SK-N-SH (cell line): ENCODE data around the gene ABCA1. TPM values are rescaled to one million over a fixed set of nuclear protein-coding genes. Genes with fewer than 3 reads are reported as not detected.

ENCODE experiments used
- CTCF ChIA-PET: fragments of 300-600, 350-600 bp; formaldehyde crosslinking; extraction: SDS; loops from one replicate; lab custom pipeline; 2021; lab: Yijun Ruan, JAX
- POLR2A ChIA-PET: fragments of 350-600 bp; sonication (Branson Sonifier 250); formaldehyde crosslinking; extraction: SDS; loops from one replicate; lab custom pipeline; 2020; ENCODE audit warnings: antibody characterized with exemption, inconsistent platforms; lab: Yijun Ruan, JAX
- DNase-seq: peaks from one replicate; pipeline ENCODE4 v3.0.0; 2012
- H2AFZ ChIP-seq: fragments of 200-600 bp; sonication (generic); 2 replicates; pipeline ENCODE4 v1.8.1; 2016; ENCODE audit warnings: antibody characterized with exemption, mild to moderate bottlenecking, low read depth
- H3F3A ChIP-seq: fragments of 200-600 bp; sonication (generic); replicated peaks from 2 replicates; pipeline ENCODE3; 2016; ENCODE audit warnings: antibody characterized with exemption, mild to moderate bottlenecking; ENCODE audit not compliant: insufficient read depth
- H3K27ac ChIP-seq, 2 experiments: fragments of 200-500 bp in 1 of 2; fragments of 200-600 bp in 1 of 2; sonication (Bioruptor generic) in 1 of 2; sonication (generic), shearing (Covaris generic) in 1 of 2; 2 replicates each; pipeline versions ENCODE4 v1.5.1 to v1.6.1; 2014 to 2016; ENCODE audit warnings: low read depth in 2 of 2, inconsistent platforms in 1 of 2, low read length in 1 of 2, mild to moderate bottlenecking in 1 of 2, mixed read lengths in 1 of 2
- H3K27me3 ChIP-seq: fragments of 200-600 bp; sonication (generic), shearing (Covaris generic); 2 replicates; pipeline ENCODE4 v1.6.1; 2016; ENCODE audit warnings: mixed run types; ENCODE audit not compliant: insufficient read depth
- H3K36me3 ChIP-seq, 2 experiments: fragments of 200-500 bp in 1 of 2; fragments of 200-600 bp in 1 of 2; sonication (Bioruptor generic) in 1 of 2; sonication (generic) in 1 of 2; replicated peaks in 1 of 2; 2 replicates each; pipeline versions ENCODE3 to v1.5.1; 2014 to 2016; ENCODE audit warnings: low read length in 1 of 2, mild to moderate bottlenecking in 1 of 2; ENCODE audit not compliant: insufficient read depth in 2 of 2, control insufficient read depth in 1 of 2
- H3K4me1 ChIP-seq, 2 experiments: fragments of 200-500 bp in 1 of 2; fragments of 200-600 bp in 1 of 2; sonication (Bioruptor generic) in 1 of 2; sonication (generic), shearing (Covaris generic) in 1 of 2; 2 replicates each; pipeline versions ENCODE4 v1.5.1 to v1.6.1; 2014 to 2016; ENCODE audit warnings: low read depth in 1 of 2, low read length in 1 of 2, mixed run types in 1 of 2; ENCODE audit not compliant: insufficient read depth in 2 of 2, control insufficient read depth in 1 of 2
- H3K4me2 ChIP-seq: fragments of 200-600 bp; sonication (generic), shearing (Covaris generic); 2 replicates; pipeline ENCODE4 v1.6.1; 2017; ENCODE audit warnings: mixed run types
- H3K4me3 ChIP-seq, 2 experiments: fragments of 200-500 bp in 1 of 2; fragments of 200-600 bp in 1 of 2; sonication (Bioruptor generic) in 1 of 2; sonication (generic), shearing (Covaris generic) in 1 of 2; 2 replicates each; pipeline versions ENCODE4 v1.5.1 to v1.8.1; 2014 to 2016; ENCODE audit warnings: low read depth in 2 of 2, inconsistent platforms in 1 of 2, low read length in 1 of 2, mild to moderate bottlenecking in 1 of 2, mixed read lengths in 1 of 2, moderate library complexity in 1 of 2
- H3K79me2 ChIP-seq: fragments of 200-600 bp; sonication (generic); 2 replicates; pipeline ENCODE4 v1.8.1; 2017; ENCODE audit warnings: mild to moderate bottlenecking; ENCODE audit not compliant: insufficient read depth
- H3K9ac ChIP-seq: fragments of 200-600 bp; sonication (generic); 2 replicates; pipeline ENCODE4 v1.6.1; 2017; ENCODE audit warnings: mixed run types
- H3K9me2 ChIP-seq: fragments of 200-600 bp; sonication (generic); 2 replicates; pipeline ENCODE4 v1.6.1; 2017; ENCODE audit warnings: mixed run types
- H3K9me3 ChIP-seq: fragments of 200-600 bp; sonication (generic); 2 replicates; pipeline ENCODE4 v1.6.1; 2017; ENCODE audit warnings: mixed run types, mild to moderate bottlenecking, moderate library complexity
- H4K20me1 ChIP-seq: fragments of 200-600 bp; sonication (generic); 2 replicates; pipeline ENCODE4 v1.6.1; 2017; ENCODE audit warnings: mild to moderate bottlenecking, mixed run types; ENCODE audit not compliant: insufficient read depth
- CHD2 ChIP-seq: fragments of 150-350 bp; IDR thresholded peaks from 2 replicates; pipeline ENCODE4 v1.6.1; 2018; ENCODE audit warnings: low read length; ENCODE audit not compliant: partially characterized antibody
- CTCF ChIP-seq: fragments of 200-600 bp; sonication (generic); IDR thresholded peaks from 2 replicates; pipeline ENCODE4 v1.6.1; 2017; ENCODE audit warnings: antibody characterized with exemption, mild to moderate bottlenecking, moderate library complexity
- EZH2phosphoT487 ChIP-seq: fragments of 200-600 bp; sonication (generic); IDR thresholded peaks from 2 replicates; pipeline ENCODE4 v1.6.1; 2017; ENCODE audit warnings: low read depth, mixed run types, mild to moderate bottlenecking, antibody characterized with exemption, moderate library complexity, borderline replicate concordance
- FOSL2 ChIP-seq: IDR thresholded peaks from 2 replicates; pipeline ENCODE4 v1.4.0; 2012; ENCODE audit warnings: low read depth, mild to moderate bottlenecking, moderate library complexity, borderline replicate concordance
- FOXJ3 ChIP-seq: sonication (generic); formaldehyde crosslinking; IDR thresholded peaks from 2 replicates; pipeline ENCODE4 v1.5.1; 2020; ENCODE audit warnings: mild to moderate bottlenecking, missing genetic modification reagents
- GABPA ChIP-seq: IDR thresholded peaks from 2 replicates; pipeline ENCODE4 v1.4.0; 2012; ENCODE audit warnings: low read depth, mild to moderate bottlenecking
- MEF2A ChIP-seq: IDR thresholded peaks from 2 replicates; pipeline ENCODE4 v1.4.0; 2012; ENCODE audit warnings: low read depth, borderline replicate concordance
- MXI1 ChIP-seq: IDR thresholded peaks from 2 replicates; pipeline ENCODE4 v1.6.1; 2012; ENCODE audit warnings: mild to moderate bottlenecking, low read depth, low read length, improper control_type of control experiment
- PBX3 ChIP-seq: IDR thresholded peaks from 2 replicates; pipeline ENCODE4; 2012
- POLR2AphosphoS5 ChIP-seq: IDR thresholded peaks from 2 replicates; pipeline ENCODE4 v1.6.1; 2012; ENCODE audit warnings: low read depth, low read length
- RAD21 ChIP-seq: IDR thresholded peaks from 2 replicates; pipeline ENCODE4 v1.6.1; 2012; ENCODE audit warnings: mild to moderate bottlenecking, low read length
- RCOR1 ChIP-seq: fragments of 150-350 bp; IDR thresholded peaks from 2 replicates; pipeline ENCODE4 v1.6.1; 2017; ENCODE audit warnings: antibody characterized with exemption, low read length
- RXRA ChIP-seq: IDR thresholded peaks from 2 replicates; pipeline ENCODE4 v1.4.0; 2012; ENCODE audit warnings: low read depth, mild to moderate bottlenecking, borderline replicate concordance
- TAF1 ChIP-seq: IDR thresholded peaks from 2 replicates; pipeline ENCODE4 v1.6.1; 2012; ENCODE audit warnings: low read depth, mild to moderate bottlenecking, low read length, moderate library complexity, borderline replicate concordance
- TCF12 ChIP-seq: IDR thresholded peaks from 2 replicates; pipeline ENCODE4 v1.4.0; 2012
- TEAD4 ChIP-seq: IDR thresholded peaks from 2 replicates; pipeline ENCODE4 v1.4.0; 2012; ENCODE audit warnings: mild to moderate bottlenecking, borderline replicate concordance; ENCODE audit not compliant: insufficient read depth
- USF2 ChIP-seq: fragments of 150-350 bp; IDR thresholded peaks from 2 replicates; pipeline ENCODE4 v1.6.1; 2017; ENCODE audit warnings: antibody characterized with exemption, low read length, low read depth, borderline replicate concordance
- YY1 ChIP-seq: IDR thresholded peaks from 2 replicates; pipeline ENCODE4 v1.4.0; 2012; ENCODE audit warnings: low read depth, mild to moderate bottlenecking
- WGBS: methylation state at CpG from one replicate; pipeline ENCODE4 v1.1.6; 2017; ENCODE audit warnings: low lambda C conversion rate; 5-methylcytosine and 5-hydroxymethylcytosine counted together
- polyA plus RNA-seq, 3 experiments: library from polyadenylated mRNA; depleted of rRNA; stranded (reverse); fragments of >200 nt; gene quantifications; 2 replicates each; pipeline ENCODE4 v1.2.3, GENCODE V29; 2012

Gene ABCA1
- polyA plus RNA-seq, 1 of the 3 experiments (the other 2 are of a cell fraction): 5.3 TPM

GRCh38 chr9:104776797-104777196 lies 151.2 kb downstream of the ABCA1 start:
- POLR2A ChIA-PET: no interaction called here
- H3F3A ChIP-seq: no peaks in the 10 kb centered on the region
- no peaks in the 10 kb centered on the region for H3K36me3 ChIP-seq
- no peaks in the 10 kb centered on the region for H4K20me1 ChIP-seq
- TF ChIP-seq PBX3: no peak
- no peak overlapping the region for H3K27ac ChIP-seq
- no peak overlapping the region for H3K9ac ChIP-seq
- CTCF ChIA-PET: no interaction called here
- no peaks in the 10 kb centered on the region for H3K79me2 ChIP-seq
- no peaks in the 10 kb centered on the region for H3K9me2 ChIP-seq
- 91% methylated on average over 1 of the region's 1 CpG for WGBS
- H3K9me3 ChIP-seq: no peaks in the 10 kb centered on the region
- no peaks in the 10 kb centered on the region for H3K27me3 ChIP-seq
- DNase-seq: no peak
- no peaks in the 10 kb centered on the region for H3K4me1 ChIP-seq
- H3K4me2 ChIP-seq: no peak overlapping the region
- no peak overlapping the region for H3K4me3 ChIP-seq
- no peak overlapping the region for H2AFZ ChIP-seq

GRCh38 chr9:104775976-104776375 lies 152.0 kb downstream of the ABCA1 start:
- no peak for TF ChIP-seq CHD2
- no peak for TF ChIP-seq GABPA
- TF ChIP-seq TAF1: no peak
- no peak for TF ChIP-seq TEAD4
- no peak for TF ChIP-seq YY1
- TF ChIP-seq USF2: no peak
- H3K79me2 ChIP-seq: no peaks in the 10 kb centered on the region
- no peaks in the 10 kb centered on the region for H3K9me3 ChIP-seq
- H3K27me3 ChIP-seq: no peaks in the 10 kb centered on the region
- no peak for DNase-seq
- H3K9ac ChIP-seq: no peak overlapping the region
- no peak overlapping the region for H3K4me3 ChIP-seq
- H2AFZ ChIP-seq: no peak overlapping the region
- no peaks in the 10 kb centered on the region for H4K20me1 ChIP-seq
- H3K9me2 ChIP-seq: no peaks in the 10 kb centered on the region
- no peaks in the 10 kb centered on the region for H3K4me1 ChIP-seq
- WGBS: 91% methylated on average over 2 of the region's 2 CpGs
- H3F3A ChIP-seq: no peaks in the 10 kb centered on the region
- POLR2A ChIA-PET: no interaction called here
- no peaks in the 10 kb centered on the region for H3K36me3 ChIP-seq
- no peak overlapping the region for H3K27ac ChIP-seq
- CTCF ChIA-PET: interaction anchor here (1.7 kb wide), 1 partner anchor 639 kb away, joined by 3 read pairs; no protein-coding TSS in a partner anchor
- no peak overlapping the region for H3K4me2 ChIP-seq

GRCh38 chr9:104775574-104775936 lies 152.4 kb downstream of the ABCA1 start:
- H4K20me1 ChIP-seq: no peaks in the 10 kb centered on the region
- H3K36me3 ChIP-seq: no peaks in the 10 kb centered on the region
- no peaks in the 10 kb centered on the region for H3F3A ChIP-seq
- no peaks in the 10 kb centered on the region for H3K27me3 ChIP-seq
- no peak overlapping the region for H3K4me3 ChIP-seq
- H3K9me3 ChIP-seq: no peaks in the 10 kb centered on the region
- no peak overlapping the region for H2AFZ ChIP-seq
- ChIA-PET CTCF (interaction anchor here (1.7 kb wide), 1 partner anchor 640 kb away, joined by 3 read pairs; no protein-coding TSS in a partner anchor), POLR2A (no interaction called here)
- H3K4me2 ChIP-seq: no peak overlapping the region
- no peak overlapping the region for H3K9ac ChIP-seq
- H3K4me1 ChIP-seq: no peaks in the 10 kb centered on the region
- H3K79me2 ChIP-seq: no peaks in the 10 kb centered on the region
- no peak overlapping the region for H3K27ac ChIP-seq
- no peak for DNase-seq
- H3K9me2 ChIP-seq: no peaks in the 10 kb centered on the region
- no peak for TF ChIP-seq MXI1
- no peak for TF ChIP-seq RXRA
- TF ChIP-seq GABPA: no peak
- no peak for TF ChIP-seq RAD21
- TF ChIP-seq EZH2phosphoT487: no peak
- TF ChIP-seq FOSL2: no peak
- TF ChIP-seq MEF2A: no peak
- no peak for TF ChIP-seq CTCF
- TF ChIP-seq RCOR1: no peak
- no peak for TF ChIP-seq TCF12
- no peak for TF ChIP-seq PBX3
- TF ChIP-seq FOXJ3 (CRISPR knock-in tag): no peak
- TF ChIP-seq POLR2AphosphoS5: no peak
